ENCODE measurements around the gene RPL35.

Gene RPL35

DNA sequence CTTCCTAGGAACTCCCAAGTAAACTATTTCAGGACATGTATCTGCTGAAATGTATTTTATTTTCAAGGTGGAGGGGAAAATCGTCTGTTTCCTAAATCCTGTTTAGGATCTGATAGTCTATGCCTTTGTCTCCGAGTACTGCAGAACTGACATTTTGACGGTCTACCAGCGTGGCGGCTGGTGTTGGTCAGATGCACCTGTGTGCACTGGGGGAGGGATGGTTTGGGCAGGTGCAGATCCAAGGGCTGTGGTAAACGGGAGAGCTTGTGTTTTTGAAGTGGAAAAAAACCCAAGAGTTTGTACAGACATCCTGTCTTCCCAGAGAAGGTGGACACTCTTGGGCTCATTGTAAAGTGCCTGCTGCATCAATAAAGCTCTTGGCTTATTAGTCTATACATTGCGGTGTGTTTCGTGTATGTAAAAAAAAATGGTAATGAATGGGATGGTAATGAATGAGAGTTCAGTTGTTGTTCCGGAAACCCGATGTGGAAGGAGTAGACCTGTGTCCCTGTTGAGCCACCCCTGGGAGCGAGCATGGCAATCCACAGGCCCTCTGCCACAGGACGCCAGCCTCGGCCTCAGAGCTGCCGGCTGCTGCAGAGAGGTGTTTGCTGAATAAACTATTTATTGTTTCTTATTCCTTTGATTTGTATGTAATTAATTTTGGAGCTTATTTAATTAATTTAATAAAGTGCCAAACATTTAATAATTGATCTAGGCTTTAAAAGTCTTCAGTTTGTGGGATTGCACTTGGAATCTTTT, 15.4 kb upstream of the RPL35 start:
- DNase-seq (ENCODE audit: low read depth in 1 of 2, low spot score in 1 of 2), result no peak

- DNase-seq (ENCODE audit: low read depth in 1 of 2, low spot score in 1 of 2), result no peak
These were observed 13.7 kb upstream of the RPL35 start for GRCh38 chr9:124875501-124875900.

DNA sequence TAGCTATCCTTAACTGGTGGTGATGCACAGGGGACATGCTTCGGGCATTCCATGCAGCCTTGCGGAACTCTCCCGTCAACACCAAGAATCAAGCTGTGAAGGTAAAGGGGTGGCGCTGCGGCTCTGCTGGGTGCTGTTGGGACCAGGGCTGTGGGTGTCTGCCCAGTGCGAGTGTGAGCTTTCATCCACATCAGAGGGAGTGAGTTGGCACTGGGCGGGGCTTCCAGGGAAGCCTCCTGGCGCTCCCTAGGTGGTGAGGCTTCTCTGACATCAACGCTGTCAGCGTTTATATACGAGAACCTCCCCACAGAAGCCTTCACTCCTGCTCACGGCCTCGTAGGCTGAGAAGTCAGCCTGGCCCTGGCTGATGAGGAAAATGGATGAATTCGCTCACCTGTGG, 11.9 kb upstream of the RPL35 start:
- no peak for DNase-seq (ENCODE audit: low read depth in 1 of 2, low spot score in 1 of 2)

DNA sequence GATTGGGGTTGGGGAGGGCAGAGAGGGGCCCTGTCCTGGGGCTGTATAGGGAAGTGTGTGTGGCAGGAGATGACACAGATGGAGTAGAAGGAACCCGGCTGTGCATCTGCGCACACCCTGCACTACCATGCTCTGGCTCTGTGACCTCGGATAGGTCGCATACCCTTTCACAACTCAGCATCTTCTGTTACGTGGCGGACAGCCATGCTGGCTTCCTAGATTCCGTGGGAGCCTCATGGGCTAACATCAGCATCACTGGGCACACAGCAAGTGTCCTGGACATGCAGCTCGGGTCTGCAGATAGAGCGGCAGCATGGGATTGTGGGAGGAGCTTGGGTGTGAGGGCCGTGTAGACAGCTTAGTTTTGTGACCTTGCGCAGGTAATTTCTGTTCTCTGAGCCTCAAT, 9.4 kb upstream of the RPL35 start:
- no peak for DNase-seq (ENCODE audit: low read depth in 1 of 2, low spot score in 1 of 2)

DNA sequence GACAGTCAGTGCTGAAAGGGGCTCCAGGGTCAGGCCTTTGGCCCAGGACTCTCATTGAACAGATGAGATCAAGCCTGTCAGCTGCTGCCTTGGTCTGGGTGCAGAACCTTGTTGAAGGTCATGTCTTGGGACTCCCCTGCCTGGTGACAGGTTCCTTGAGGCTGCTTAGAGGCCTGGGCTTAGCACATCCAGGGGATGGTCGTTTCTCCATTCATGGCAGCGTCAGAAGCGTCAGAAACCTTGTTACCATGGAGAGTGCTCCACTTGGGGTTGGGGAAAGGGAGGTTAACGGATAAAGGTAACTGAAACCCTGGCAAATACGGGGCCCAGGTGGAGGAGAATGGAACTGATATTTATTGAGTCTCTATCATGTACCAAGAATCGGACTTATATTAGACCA, 9.0 kb upstream of the RPL35 start:
- DNase-seq (ENCODE audit: low read depth in 1 of 2, low spot score in 1 of 2), result no peak

DNA sequence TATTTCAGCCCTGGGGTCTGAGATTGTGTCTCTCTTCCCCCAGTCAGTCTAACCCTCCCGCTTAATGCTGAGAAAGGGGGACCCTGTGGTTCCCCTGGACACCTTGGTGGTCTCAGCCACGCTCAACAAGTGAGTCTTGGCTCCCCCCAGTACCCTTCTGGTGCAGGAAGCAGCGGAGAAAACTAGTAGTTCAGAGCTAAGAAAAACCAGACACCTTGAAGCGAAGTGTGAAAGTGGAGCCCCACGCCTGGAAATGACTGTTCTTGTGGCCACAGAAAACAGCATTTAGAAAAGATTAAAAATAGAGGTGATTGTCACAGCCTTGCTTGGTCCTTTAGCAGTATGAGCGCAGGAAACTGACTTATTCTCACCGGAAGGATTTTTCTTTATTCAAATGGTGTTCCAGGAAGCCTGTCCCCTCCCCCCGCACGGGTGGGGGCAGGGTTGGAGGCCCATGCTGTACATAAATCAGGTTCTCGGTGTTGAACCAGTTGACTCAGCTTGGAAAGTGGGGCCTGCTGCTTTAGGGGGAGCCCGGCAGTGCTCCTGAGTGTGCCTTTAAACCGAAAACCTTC, 8.3 kb upstream of the RPL35 start:
- peak; percentile 41 to 79 for DNase-seq (ENCODE audit: low read depth in 1 of 2, low spot score in 1 of 2)

- DNase-seq (ENCODE audit: low read depth in 1 of 2, low spot score in 1 of 2), result peak in 1 of 2 donors; percentile 36
These were observed 7.8 kb upstream of the RPL35 start for GRCh38 chr9:124869466-124869985.

- peak; percentile 78 to 90 for DNase-seq (ENCODE audit: low read depth in 1 of 2, low spot score in 1 of 2)
These were observed 7.0 kb upstream of the RPL35 start for GRCh38 chr9:124868511-124869465.

GRCh38 chr9:124863371-124863871, 1.7 kb upstream of the RPL35 start:
- DNase-seq (ENCODE audit: low read depth in 1 of 2, low spot score in 1 of 2), result no peak

GRCh38 chr9:124860582-124861341, 995 bp downstream of the RPL35 start:
- DNase-seq (ENCODE audit: low read depth in 1 of 2, low spot score in 1 of 2), result no peak

DNA sequence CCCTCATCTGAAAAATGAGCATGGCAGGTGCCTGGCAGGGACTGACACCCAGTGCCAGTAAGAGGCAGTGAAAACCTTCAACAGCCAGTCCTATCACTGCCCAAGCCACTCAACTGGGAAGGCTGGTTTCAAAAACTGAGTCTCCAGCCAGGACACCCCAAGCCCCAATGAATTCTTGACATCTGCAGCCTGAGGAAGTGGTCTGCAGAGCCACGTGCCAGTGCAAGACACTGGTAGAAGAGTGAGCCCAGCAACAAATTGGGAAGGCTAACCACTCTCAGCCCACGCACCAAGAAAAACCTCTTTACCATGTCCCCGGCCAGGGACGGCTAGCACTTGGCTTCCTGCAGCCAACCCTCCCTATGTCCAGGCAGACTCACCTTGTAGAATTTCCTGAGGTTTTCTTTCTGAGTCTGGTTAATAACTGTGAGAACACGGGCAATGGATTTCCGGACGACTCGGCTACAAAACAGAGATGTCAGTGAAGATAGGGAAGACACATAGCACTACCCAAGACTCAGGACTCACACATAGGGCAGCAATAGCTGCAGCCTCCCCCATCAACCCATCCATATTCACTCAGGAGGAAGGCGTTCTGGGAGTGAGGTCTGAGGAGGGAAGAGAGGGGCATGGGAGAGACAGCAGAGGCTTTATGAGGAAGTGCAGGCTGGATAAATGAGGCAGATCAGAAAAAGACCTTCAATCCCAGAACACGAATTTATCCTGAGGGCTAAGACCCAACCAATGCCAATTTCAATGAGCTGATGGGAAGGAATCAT, 1.8 kb downstream of the RPL35 start:
- DNase-seq (ENCODE audit: low read depth in 1 of 2, low spot score in 1 of 2), result no peak

DNA sequence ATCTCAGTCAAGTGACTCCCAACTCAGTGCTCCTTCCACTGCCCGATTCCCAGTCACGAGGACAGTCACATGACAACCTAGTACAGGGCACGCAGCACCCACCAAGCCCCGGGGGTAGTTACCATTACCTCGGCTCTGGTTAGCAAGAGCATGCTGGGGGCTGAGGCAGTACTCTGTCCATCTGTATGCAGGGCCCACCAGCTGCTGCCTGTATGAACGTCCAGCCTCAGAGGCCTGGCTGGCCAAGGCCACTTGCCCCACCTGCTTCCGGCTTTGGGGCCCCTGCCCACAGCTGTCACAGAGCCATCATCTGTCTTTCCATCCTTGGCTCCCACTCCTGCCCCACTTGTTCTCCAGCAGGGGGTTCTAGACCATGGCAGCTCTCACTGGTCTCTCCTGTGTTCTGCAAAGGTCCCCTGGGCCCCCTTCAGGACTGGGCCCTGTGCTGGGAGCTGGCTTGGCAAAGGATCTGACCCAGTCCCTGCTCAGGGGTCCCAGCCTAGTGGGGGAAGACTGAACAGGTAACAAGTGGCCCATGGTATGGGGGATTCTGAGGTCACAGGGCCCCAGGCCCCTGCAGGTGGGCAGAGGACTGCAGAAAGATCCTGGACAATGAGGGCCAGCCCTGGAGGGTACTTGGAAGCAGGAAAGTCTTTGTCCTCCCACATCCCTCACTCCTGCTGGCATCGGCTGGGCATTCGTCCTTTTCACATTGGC, 3.3 kb downstream of the RPL35 start:
- no peak for DNase-seq (ENCODE audit: low read depth in 1 of 2, low spot score in 1 of 2)

DNA sequence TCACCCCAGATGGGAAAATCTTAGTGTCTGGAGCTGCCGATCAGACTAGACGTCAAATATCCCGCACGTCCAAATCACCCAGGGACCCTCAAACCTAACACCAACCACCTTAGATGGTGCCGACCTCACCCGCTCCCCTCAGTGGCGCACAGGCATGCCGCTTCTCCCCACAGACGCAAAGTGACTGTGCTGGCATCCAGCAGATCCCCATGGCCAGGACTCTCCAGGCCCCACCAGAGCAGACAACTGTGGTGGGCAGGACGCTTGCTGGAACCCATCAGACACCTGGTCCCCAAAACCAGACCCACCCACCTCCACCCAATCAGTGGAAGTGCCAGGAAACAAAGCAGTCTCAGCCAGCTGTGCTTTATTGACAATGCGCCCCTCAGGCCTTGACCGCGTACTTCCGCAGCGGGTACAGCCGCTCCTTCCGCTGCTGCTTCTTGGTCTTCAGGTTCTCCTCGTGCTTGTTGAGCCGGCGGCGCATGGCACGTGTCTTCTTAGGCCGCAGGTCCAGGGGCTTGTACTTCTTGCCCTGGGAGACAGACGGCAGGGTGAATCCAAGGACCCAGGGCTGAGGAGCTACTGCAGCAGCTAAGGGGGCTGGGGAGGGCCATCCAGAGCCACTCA, 4.1 kb downstream of the RPL35 start:
- DNase-seq (ENCODE audit: low read depth in 1 of 2, low spot score in 1 of 2), result no peak

GRCh38 chr9:124855944-124856765, 5.6 kb downstream of the RPL35 start:
- no peak for DNase-seq (ENCODE audit: low read depth in 1 of 2, low spot score in 1 of 2)

DNA sequence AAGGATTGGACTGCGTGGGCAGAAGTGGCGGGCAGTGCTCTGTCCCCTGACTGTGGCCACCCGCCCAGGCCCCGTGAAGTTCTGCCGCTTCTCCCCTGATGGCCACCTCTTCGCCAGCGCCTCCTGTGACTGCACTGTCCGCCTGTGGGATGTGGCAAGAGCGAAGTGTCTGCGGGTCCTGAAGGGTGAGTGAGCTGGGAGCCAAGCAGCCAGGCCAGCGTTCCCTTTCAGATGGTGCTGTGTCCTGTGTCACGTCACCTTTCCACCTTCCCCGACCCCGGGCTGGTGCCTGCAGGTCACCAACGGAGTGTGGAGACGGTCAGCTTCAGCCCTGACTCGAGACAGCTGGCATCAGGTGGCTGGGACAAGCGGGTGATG, 6.2 kb downstream of the RPL35 start:
- no peak for DNase-seq (ENCODE audit: low read depth in 1 of 2, low spot score in 1 of 2)

DNA sequence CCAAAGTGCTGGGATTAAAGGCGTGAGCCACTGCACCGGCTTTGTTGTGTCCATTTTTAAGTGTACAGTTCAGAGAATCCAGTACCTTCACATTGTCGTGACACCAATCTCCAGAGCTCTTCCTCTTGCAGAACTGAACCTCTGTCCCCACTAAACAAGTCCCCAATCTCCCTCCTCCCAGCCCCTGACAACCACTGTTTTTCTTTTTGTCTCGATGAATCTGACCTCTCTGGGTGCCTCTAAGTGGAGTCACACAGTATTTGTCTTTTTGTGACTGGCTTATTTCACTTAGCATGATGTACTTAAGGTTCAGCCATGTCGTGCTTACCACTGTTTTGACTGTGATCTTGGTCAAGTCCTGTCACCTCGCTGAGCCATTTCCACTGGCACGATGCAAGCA, 6.9 kb downstream of the RPL35 start:
- DNase-seq (ENCODE audit: low read depth in 1 of 2, low spot score in 1 of 2), result no peak

DNA sequence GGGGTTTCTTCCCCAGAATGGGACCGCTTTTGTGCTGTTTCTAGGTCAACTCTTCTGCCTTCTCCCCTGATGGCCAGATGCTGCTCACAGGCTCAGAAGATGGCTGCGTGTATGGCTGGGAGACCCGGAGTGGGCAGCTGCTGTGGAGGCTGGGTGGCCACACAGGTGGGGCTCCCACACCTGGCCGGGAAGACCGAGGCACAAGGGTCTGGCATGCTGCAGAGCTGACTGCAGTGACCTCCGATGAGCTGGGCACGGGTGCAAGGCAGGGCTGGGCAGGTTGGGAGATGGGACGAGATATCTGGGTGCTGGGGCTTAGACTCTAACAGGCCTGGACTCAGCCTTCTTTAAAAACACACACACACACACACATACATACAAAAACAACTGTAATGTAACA, 7.6 kb downstream of the RPL35 start:
- DNase-seq (ENCODE audit: low read depth in 1 of 2, low spot score in 1 of 2), result no peak

DNA sequence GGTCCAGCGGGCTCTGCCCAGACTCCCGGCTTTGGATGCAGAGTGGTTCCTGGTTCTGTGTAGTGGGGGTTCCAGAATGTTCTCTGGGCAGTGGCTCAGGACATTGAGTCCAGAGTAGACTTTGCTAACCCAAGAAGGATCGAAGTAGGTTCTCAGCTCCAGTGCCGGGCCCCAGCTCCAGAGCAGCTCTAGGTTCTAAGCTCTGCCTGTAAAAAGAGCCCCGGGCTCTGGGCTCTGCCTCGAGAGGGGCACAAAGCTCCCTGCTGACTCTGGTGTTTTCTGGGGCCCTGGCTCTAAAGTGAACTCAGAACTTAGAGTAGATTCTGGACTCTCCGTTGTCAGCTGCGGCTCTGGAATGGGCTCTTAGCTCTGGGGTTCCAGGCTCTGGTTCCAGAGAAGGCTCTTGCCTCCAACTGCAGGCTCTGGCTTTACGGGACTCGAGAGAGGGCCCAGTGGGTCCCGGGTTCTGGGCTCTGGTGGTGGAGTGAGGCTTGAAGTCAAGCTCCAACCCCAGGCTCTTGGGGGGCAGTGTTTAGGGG, 8.1 kb downstream of the RPL35 start:
- no peak for DNase-seq (ENCODE audit: low read depth in 1 of 2, low spot score in 1 of 2)
